NCI-H774 (cell line): ENCODE measurements around the gene CENPV.

Source experiments
- DNase-seq: peaks from one replicate; lab custom pipeline; 2025; lab: John Stamatoyannopoulos, UW

Gene CENPV

GRCh38 chr17:16361874-16362273 lies 8.6 kb upstream of the CENPV start:
- DNase-seq: no peak

GRCh38 chr17:16358394-16358793 lies 5.1 kb upstream of the CENPV start:
- no peak for DNase-seq

- DNase-seq: no peak
These were observed 1.3 kb upstream of the CENPV start for GRCh38 chr17:16354585-16354984.

DNA sequence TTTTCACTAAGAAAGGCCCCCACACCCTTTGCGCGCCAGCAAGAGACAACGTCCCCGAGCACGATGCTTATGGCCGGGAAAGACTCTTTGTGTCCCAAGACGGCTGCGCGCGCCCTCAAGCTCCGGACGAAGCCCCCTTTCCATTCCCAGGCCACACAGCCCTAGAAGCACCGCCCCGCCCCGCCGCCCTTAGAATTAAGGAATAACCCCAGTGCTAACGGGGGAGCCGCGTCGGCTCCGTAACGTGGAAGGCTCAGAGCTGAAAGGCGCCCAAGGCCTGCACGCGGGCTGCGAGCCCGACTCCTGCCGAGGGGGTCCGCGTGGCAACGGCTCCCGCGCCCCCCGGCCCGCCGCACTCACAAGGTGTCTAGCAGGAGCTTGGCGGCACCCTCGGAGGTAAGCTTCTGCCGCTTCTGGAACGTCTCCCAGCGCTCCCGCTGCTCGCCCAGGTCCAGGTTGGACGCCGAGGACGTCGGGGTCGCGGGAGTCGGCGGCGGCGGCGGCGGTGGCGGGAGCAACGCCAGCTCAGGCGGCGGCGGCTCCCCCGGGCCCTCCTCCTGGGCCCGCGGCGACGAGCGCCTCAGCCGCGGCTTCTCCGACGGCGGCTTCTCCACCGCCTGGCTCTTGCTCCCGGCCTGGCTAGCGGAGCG lies 477 bp downstream of the CENPV start:
- DNase-seq: peak; percentile 13

DNA sequence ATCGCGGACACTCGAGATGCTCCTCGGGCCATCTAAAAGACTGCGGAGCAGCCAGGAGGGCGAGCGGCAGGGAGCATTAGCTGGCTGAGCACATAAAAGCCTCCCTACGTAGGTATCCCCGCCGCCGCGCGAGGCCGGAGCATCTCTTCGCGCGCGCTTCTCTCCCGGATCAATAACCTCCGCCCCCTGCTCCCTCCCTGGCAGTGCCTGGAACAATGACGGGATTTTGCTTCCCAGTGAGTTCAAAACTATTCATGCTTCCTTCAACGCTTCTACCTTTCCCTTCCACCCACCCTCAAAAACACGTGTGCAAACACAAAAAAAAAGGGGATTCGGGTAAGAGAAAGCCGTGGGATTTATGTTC lies 984 bp downstream of the CENPV start:
- peak; percentile 7 for DNase-seq

- DNase-seq: no peak
These were observed 1.4 kb downstream of the CENPV start for GRCh38 chr17:16351831-16352230.

DNA sequence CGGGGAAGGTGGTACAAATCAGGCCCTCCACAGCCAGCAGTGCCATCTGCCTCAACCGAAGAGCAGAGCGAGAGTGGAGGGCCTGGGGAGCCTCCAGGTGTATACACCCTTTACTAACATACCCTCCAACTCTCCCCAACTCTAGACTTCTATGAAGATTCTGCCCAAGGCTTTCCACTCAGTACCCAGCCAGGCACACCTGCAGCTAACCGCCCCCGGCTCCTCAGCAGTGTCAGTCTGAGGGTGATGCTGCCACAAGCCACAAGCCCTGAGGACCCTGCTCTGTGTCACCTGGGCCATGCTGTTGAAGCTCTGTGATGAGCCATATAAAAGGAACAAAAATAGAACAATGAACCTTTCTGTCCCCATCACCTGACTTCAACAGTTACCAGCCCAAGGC lies 3.8 kb downstream of the CENPV start:
- no peak for DNase-seq

- DNase-seq: no peak
These were observed 4.7 kb downstream of the CENPV start for GRCh38 chr17:16348586-16348985.

- no peak for DNase-seq
These were observed 6.5 kb downstream of the CENPV start for GRCh38 chr17:16346721-16347271.

GRCh38 chr17:16345565-16345964 lies 7.7 kb downstream of the CENPV start:
- DNase-seq: no peak

- DNase-seq: no peak
These were observed 9.7 kb downstream of the CENPV start for GRCh38 chr17:16343569-16343968.

DNA sequence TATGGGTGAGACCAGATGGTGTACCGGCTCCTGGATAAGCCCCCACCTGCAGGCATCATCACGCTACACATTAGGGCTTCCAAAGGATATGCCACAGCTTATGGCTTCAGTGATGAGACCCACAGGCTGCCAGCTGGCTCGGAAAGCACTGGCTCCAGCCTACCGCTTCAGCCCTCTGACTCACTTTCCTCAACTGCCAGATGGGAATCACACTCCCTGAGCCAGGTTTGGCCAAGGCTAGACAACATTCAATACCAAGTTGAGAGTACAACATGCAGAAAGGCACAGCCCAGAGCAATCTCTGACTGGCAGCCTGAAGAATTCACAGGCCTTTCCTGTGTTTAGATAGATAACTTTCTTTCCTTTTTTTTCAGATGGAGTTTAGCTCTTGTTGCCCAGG lies 10.3 kb downstream of the CENPV start:
- DNase-seq: no peak

DNA sequence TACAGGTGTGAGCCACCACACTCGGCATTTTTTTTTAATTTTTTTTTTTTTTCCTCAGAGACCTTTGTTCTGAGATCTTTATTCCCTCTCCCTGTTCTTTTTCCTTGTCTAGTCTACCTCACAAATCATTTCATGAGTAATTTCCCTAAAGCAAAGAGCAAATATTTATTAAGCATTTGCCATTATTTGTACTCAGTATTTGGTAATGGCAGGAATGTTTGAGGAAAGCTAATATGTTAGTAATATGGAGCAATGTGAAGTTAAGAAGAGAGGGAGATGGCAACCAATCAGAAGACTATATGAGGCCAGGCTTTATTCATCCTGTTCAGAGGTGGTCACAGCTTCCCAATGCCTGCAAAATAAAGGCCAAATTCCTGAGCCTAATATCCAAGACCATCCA lies 13.3 kb downstream of the CENPV start:
- no peak for DNase-seq

DNA sequence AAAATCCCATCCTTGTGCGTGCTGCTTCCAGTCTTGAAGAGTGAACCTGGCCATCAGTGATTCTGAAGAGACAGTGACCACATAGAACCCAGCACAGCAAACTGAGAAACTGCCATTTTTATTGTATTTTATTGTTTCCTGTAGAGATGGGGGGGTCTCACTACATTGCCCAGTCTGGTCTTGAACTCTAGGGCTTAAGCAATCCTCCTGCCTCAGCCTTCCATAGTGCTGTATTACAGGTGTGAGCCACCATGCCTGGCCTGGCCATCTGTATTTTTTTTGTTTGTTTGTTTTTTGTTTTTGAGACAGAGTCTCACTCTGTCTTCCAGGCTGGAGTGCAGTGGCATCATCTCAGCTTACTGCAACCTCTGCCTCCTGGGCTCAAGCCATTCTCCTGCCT lies 13.9 kb downstream of the CENPV start:
- no peak for DNase-seq

GRCh38 chr17:16338391-16338790 lies 14.9 kb downstream of the CENPV start:
- DNase-seq: no peak

GRCh38 chr17:16329519-16330271 lies 23.6 kb downstream of the CENPV start:
- no peak for DNase-seq

DNA sequence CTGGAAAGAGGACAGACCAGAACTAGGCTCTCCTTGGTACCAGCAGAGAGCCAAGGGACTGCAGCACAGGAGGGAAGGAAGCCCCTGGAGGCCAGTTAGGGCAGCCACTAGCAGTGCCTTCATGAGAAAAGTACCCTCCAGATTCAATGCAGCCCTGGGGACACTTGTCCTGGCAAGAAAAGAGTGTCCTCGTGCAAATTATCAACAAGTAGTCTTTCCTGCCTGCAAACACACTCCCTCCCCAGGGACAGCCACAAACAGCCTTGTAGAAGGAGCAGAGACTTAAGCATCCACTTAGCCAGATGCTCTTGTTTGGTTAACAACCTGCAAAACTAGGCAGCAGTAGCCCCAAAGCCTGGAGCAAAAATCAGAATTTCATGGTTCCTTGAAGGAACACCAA lies 24.3 kb downstream of the CENPV start:
- no peak for DNase-seq

GRCh38 chr17:16327018-16327417 lies 26.3 kb downstream of the CENPV start:
- DNase-seq: no peak

- DNase-seq: no peak
These were observed 27.3 kb downstream of the CENPV start for GRCh38 chr17:16325964-16326363.

- no peak for DNase-seq
These were observed 30.6 kb downstream of the CENPV start for GRCh38 chr17:16322636-16323035.

GRCh38 chr17:16319969-16320368 lies 33.3 kb downstream of the CENPV start:
- DNase-seq: no peak

- DNase-seq: no peak
These were observed 38.4 kb downstream of the CENPV start for GRCh38 chr17:16314859-16315258.

GRCh38 chr17:16314189-16314588 lies 39.1 kb downstream of the CENPV start:
- no peak for DNase-seq
